Mucosa of stomach (tissue), 1 donor: ENCODE data around the gene PRR16.
A peak's percentile ranks its signal among the peaks of the same experiment; 100 is the strongest.
"Not testable (repeated sequence)": the region's sequence is repeated elsewhere in the genome, so short reads cannot be mapped to it uniquely, and the experiment has no call there.

Source experiments
- H3K27me3 ChIP-seq: one replicate; pipeline ENCODE4 v1.7.0; 2013; ENCODE audit warnings: mild to moderate bottlenecking, low read length; ENCODE audit not compliant: control insufficient read depth, insufficient read depth
- H3K36me3 ChIP-seq: one replicate; pipeline ENCODE4 v1.7.0; 2013; ENCODE audit warnings: low read length; ENCODE audit not compliant: control insufficient read depth, insufficient read depth
- H3K4me1 ChIP-seq: one replicate; pipeline ENCODE4 v1.7.0; 2013; ENCODE audit warnings: mild to moderate bottlenecking, low read length; ENCODE audit not compliant: control insufficient read depth, insufficient read depth
- H3K4me3 ChIP-seq: one replicate; pipeline ENCODE4 v1.7.0; 2013; ENCODE audit warnings: low read length
- H3K9ac ChIP-seq: one replicate; pipeline ENCODE4 v1.7.0; 2013; ENCODE audit warnings: mild to moderate bottlenecking, low read length, moderate library complexity
- H3K9me3 ChIP-seq: one replicate; pipeline ENCODE4 v1.7.0; 2013; ENCODE audit warnings: mild to moderate bottlenecking, low read length, moderate library complexity; ENCODE audit not compliant: control insufficient read depth
- donor health status: Pancreatic carcinoma.

The PRR16 gene

GRCh38 chr5:120463991-120464626 is at the start of gene PRR16:
Gene PRR16 (plus strand): TSS chr5:120464300.
- Histone ChIP-seq H3K9ac (peak within 1 kb of the TSS; percentile 51), H3K36me3 (no peaks in the 10 kb centered on the region), H3K9me3 (no peaks in the 10 kb centered on the region), H3K4me3 (no peak within 1 kb of the TSS), H3K4me1 (no peaks in the 10 kb centered on the region), H3K27me3 (peaks cover 31% of the 10 kb centered on the region)

DNA sequence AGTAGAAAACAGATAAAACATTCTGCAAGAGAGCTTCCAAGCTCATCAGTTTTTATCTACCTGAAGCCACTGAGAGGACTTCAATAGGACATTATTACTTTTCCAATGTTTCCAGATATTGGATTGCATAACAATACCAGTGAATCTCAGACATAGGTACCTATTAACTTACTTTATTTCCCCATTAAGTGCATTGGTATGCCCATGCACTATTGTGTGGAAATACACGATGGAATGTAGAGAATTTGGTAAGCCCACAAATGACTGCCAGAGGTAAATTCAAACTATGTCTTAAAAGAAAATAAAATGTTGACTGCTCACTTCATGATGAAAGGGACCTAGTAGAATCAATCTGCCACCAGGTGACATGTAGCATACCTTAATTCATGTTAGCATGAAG is 48.1 kb upstream of the PRR16 start:
- no peak overlapping the region for H3K4me3 ChIP-seq
- no peak overlapping the region for H3K9ac ChIP-seq
- no peaks in the 10 kb centered on the region for H3K36me3 ChIP-seq
- H3K4me1 ChIP-seq, result no peaks in the 10 kb centered on the region
- H3K9me3 ChIP-seq, result no peaks in the 10 kb centered on the region
- no peaks in the 10 kb centered on the region for H3K27me3 ChIP-seq

GRCh38 chr5:120419127-120419526 is 45.0 kb upstream of the PRR16 start:
- H3K9me3 ChIP-seq, result no peaks in the 10 kb centered on the region
- no peak overlapping the region for H3K4me3 ChIP-seq
- no peaks in the 10 kb centered on the region for H3K27me3 ChIP-seq
- H3K9ac ChIP-seq, result no peak overlapping the region
- no peaks in the 10 kb centered on the region for H3K36me3 ChIP-seq
- no peaks in the 10 kb centered on the region for H3K4me1 ChIP-seq

DNA sequence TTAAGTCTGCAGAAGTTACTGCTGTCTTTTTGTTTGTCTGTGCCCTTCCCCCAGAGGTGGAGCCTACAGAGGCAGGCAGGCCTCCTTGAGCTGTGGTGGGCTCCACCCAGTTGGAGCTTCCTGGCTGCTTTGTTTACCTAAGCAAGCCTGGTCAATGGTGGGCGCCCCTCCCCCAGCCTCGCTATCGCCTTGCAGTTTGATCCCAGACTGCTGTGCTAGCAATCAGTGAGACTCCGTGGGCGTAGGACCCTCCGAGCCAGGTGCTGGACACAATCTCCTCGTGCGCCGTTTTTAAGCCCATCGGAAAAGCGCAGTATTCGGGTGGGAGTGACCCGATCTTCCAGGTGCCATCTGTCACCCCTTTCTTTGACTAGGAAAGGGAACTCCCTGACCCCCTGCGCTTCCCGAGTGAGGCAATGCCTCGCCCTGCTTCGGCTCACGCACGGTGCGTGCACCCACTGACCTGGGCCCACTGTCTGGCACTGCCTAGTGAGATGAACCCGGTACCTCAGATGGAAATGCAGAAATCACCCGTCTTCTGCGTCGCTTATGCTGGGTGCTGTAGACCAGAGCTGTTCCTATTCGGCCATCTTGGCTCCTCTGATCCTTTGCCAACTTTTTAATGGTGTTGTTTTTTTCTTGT is 37.3 kb upstream of the PRR16 start:
- H3K4me3 ChIP-seq, H3K9me3 ChIP-seq, H3K9ac ChIP-seq, H3K27me3 ChIP-seq, H3K36me3 ChIP-seq, H3K4me1 ChIP-seq: not testable (repeated sequence)

DNA sequence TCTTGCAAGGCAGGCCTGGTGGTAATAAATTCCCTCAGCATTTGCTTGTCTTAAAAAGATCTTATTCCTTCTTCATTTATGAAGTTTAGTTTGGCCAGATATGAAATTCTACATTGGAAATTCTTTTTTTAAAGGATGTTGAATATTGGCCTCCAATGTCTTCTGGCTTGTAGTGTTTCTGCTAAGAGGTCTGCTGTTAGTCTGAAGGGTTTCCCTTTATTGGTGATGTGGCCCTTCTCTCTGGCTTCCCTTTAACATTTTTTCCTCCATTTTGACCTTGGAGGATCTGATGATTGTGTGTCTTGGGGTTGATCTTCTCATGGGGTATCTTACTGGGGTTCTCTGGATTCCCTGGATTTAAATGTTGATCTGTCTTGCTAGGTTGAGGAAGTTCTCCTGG is 33.5 kb upstream of the PRR16 start:
- no peaks in the 10 kb centered on the region for H3K4me1 ChIP-seq
- H3K4me3 ChIP-seq, result no peak overlapping the region
- H3K36me3 ChIP-seq, result no peaks in the 10 kb centered on the region
- H3K27me3 ChIP-seq, result no peaks in the 10 kb centered on the region
- no peaks in the 10 kb centered on the region for H3K9me3 ChIP-seq
- H3K9ac ChIP-seq, result no peak overlapping the region

DNA sequence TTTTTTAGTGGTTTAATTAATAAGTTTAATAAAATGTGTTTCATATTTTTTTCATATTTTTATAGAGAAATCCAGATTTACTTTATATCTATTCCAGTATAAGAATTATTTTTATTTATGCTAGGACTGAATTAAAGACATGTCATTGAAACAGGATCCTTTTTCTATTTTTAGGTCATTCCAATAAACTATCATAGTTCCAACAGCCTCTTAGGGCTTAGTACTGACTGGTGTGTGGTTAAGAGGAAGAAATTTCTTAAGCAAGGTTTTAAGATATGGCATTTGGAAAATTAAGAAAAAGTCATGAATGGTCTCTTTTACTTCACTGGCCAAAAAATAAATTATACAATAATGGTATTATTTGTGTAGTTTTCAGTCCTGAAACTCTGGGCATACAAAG is 31.2 kb upstream of the PRR16 start:
- Histone ChIP-seq H3K9ac (no peak overlapping the region), H3K4me3 (no peak overlapping the region), H3K36me3 (no peaks in the 10 kb centered on the region), H3K4me1 (no peaks in the 10 kb centered on the region), H3K27me3 (no peaks in the 10 kb centered on the region), H3K9me3 (no peaks in the 10 kb centered on the region)

- H3K4me1 ChIP-seq, result no peaks in the 10 kb centered on the region
- no peaks in the 10 kb centered on the region for H3K36me3 ChIP-seq
- H3K9ac ChIP-seq, result no peak overlapping the region
- H3K9me3 ChIP-seq, result no peaks in the 10 kb centered on the region
- H3K4me3 ChIP-seq, result no peak overlapping the region
- no peaks in the 10 kb centered on the region for H3K27me3 ChIP-seq
These were observed 29.0 kb upstream of the PRR16 start for GRCh38 chr5:120435129-120435528.

GRCh38 chr5:120436996-120437395 is 27.1 kb upstream of the PRR16 start:
- no peak overlapping the region for H3K9ac ChIP-seq
- no peaks in the 10 kb centered on the region for H3K4me1 ChIP-seq

DNA sequence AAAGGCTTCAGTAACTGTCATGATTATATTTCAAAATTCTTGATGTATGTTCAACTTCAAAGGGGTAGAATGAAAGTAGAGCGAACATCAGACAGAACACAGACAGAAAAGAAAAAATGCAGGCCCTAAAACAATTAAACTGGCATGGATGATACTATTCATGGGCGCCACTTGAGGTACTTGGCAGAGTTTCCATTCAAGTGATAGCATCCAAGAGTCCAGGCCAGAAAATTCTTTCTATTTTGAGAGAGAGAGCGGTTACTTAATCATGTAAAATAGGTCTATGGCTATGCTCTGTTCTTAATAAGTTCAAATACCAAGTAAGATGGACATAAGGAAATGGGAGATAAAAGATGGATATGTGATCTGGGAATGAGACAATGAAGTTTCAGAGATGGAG is 21.4 kb upstream of the PRR16 start:
- H3K4me3 ChIP-seq, result no peak overlapping the region
- H3K27me3 ChIP-seq, result no peaks in the 10 kb centered on the region
- no peaks in the 10 kb centered on the region for H3K36me3 ChIP-seq
- no peaks in the 10 kb centered on the region for H3K9me3 ChIP-seq
- no peaks in the 10 kb centered on the region for H3K4me1 ChIP-seq
- H3K9ac ChIP-seq, result no peak overlapping the region

More at GRCh38 chr5:120436996-120437395, 27.1 kb upstream of the PRR16 start:
- no peaks in the 10 kb centered on the region for H3K9me3 ChIP-seq
- H3K36me3 ChIP-seq, result no peaks in the 10 kb centered on the region
- no peaks in the 10 kb centered on the region for H3K27me3 ChIP-seq
- no peak overlapping the region for H3K4me3 ChIP-seq

- Histone ChIP-seq H3K4me1 (no peaks in the 10 kb centered on the region), H3K9me3 (no peaks in the 10 kb centered on the region), H3K4me3 (no peak overlapping the region), H3K36me3 (no peaks in the 10 kb centered on the region), H3K9ac (no peak overlapping the region), H3K27me3 (no peaks in the 10 kb centered on the region)
These were observed 20.5 kb upstream of the PRR16 start for GRCh38 chr5:120443607-120444006.

DNA sequence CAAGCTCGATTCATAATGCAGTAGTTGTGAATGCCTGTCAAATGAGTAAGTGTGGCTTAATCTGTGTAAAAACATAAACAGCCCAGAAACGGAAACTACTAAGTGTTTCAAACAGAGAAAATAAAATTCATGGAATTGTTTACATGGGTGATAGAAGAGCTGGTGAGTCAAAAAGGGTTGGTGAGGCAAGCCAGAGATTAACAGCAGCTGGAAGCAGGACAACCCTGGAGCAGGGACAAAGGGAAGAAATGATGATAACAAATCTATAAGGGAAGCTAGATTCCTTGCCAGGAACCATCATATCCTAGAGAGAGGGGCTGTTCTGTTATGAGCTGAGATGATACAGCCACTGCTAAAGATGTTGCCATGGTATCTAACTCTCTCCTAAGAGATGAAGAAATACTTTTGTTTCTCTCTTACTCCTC is 18.0 kb upstream of the PRR16 start:
- Histone ChIP-seq H3K4me3 (no peak overlapping the region), H3K4me1 (no peaks in the 10 kb centered on the region), H3K27me3 (no peaks in the 10 kb centered on the region)

DNA sequence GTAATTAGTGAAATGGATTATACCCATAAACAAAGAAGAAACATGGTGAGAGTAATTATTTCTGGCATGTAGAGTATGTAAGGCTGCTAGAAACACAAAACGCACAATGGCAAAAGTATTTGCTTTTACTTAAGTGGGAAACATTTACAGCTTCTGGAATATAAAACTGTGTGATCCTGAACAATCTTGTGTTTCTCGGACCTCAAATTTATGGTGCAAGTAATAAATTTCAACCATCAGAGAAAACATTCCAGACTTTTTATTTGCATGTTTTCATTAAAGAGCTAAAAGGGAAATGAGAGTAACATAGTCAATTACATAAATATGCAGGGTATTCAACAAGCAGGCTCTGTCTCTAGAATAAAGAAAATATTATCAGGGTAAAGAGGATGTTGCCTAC is 17.2 kb upstream of the PRR16 start:
- no peak overlapping the region for H3K9ac ChIP-seq
- H3K9me3 ChIP-seq, result no peaks in the 10 kb centered on the region
- no peaks in the 10 kb centered on the region for H3K27me3 ChIP-seq
- no peaks in the 10 kb centered on the region for H3K36me3 ChIP-seq
- H3K4me3 ChIP-seq, result no peak overlapping the region
- no peaks in the 10 kb centered on the region for H3K4me1 ChIP-seq

More for the DNA sequence above, 18.0 kb upstream of the PRR16 start:
- Histone ChIP-seq H3K36me3 (no peaks in the 10 kb centered on the region), H3K9ac (no peak overlapping the region), H3K9me3 (no peaks in the 10 kb centered on the region)
